ENCODE results near the gene NT5M.

- TF ChIP-seq CTCF (IDR thresholded peaks at IDR 0.05): no peak
- TF ChIP-seq POLR2A (IDR thresholded peaks at IDR 0.05): no peak
Measured at GRCh38 chr17:17343160-17343735, 40.1 kb downstream of the NT5M start.
